Stimulated activated CD4-positive, alpha-beta T cell treated with anti-CD3 and anti-CD28 coated beads, TNF-alpha, amount 100 ng/mL, for 24 hours (primary cell): ENCODE measurements around the gene SYNPO.

ENCODE experiments used
- DNase-seq, 3 experiments: peaks; one replicate each; pipeline ENCODE4 v3.0.0-alpha.2; 2020; ENCODE audit warnings: low read depth in 3 of 3

The SYNPO gene

GRCh38 chr5:150607105-150607504 lies 33.4 kb upstream of the SYNPO start:
- no peak for DNase-seq

DNA sequence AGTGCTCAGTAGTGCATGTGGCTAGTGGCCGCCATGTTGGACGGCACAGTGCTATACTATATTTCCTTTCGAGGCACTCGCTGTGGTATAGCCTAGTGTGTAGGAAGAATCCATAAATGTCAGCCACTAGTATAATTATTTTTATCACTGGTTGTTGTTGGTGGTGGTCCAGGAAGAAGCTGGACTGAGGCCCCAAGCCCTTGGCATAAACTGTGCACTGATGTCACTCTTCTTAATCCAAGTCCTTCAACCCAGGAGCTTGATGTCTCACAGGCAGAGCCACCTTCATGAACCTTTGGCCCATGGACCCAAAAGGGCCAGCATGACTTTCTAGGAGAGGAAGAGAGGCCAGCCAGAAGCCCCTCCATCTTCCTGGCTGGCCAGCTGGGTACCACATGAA lies 32.5 kb upstream of the SYNPO start:
- DNase-seq, result no peak

- no peak for DNase-seq
These were observed 31.5 kb upstream of the SYNPO start for GRCh38 chr5:150608991-150609390.

DNA sequence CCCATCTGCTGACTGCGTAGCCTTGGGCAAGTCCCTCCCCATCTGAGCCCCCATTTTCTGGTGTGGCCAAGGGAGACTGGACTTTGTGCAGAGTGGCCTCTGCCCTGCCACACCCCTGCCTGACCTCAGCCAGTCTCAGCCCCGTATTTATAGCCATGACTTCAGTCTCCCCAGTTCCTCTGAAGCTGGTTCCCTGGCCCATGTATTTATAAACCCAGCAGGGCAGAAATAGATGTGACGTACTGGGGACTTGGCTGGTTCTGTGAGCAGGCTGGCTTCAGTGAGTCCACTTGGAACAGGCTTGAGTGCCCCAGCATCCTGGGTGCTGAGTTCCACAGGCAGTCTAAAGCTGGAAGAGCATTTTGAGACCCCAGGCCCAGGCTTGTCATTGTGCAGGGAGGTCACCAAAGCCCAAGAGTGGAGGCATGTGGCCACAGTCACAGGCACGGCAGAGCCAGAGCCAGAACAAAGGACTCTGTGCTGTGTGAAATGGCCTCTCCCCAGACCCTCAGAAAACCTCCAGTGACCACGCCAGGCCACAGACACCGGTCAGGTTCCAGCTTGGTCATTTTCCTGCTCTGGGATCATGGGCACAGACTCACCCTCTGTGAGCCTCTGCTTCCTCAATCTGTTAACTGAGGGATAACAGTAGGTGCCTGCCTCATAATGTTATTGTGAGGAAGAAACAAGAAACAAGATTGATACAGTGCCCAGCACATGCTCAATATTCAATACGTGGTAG lies 30.4 kb upstream of the SYNPO start:
- no peak for DNase-seq

GRCh38 chr5:150611026-150611425 lies 29.4 kb upstream of the SYNPO start:
- no peak for DNase-seq

GRCh38 chr5:150612405-150612804 lies 28.1 kb upstream of the SYNPO start:
- DNase-seq, result no peak

- no peak for DNase-seq
These were observed 27.4 kb upstream of the SYNPO start for GRCh38 chr5:150612905-150613670.

DNA sequence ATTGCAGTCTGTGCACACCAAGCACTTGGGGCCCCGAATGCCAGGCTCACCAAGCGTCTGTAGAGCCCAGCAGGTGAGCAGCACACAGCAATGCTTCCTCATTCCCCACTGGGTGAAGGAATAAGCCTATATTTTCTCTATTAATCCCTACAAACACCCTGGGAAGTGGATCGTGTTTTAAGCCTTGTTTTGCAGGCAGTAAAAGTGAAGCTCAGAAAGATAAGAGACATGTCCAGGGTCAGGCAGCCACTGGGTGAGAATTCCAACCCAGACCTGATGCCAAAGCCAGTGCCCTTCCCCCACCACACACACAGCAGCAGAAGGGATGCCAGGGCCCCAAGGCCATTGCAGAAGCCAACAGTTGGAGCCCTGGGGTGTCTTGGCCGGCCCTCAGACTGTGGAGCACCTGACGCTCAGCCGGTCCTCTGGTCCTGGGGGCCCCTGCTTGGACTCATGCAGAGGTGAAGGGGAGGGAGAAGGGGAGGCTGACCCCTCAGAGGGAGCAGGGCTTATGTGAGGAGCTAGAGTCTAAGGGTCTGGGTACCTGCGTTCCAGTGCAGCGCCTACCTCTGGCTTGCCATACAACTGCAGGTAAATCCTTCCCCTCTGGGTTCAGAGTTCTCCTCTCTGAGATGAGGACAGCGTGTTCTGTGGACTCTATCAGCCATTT lies 26.3 kb upstream of the SYNPO start:
- no peak for DNase-seq

DNA sequence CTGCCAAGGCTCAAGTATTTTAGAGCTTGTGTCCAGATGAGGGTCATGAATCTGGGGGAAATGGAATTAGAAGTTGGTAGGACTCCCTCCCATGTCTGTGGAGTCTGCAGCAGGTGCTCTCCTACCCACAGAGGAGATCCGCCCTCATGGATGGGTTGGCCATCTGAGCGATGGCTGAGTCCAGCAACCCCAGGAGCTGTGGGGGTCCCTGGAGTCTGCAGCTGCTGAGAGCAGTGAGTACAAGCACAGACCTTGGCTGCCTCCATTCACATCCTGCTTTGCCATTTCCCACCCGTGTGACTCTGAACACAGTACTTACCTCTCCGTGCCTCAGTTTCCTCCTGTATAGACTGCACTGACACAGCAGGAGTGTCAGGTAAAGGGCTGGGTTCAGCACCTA lies 25.8 kb upstream of the SYNPO start:
- DNase-seq, result no peak

- DNase-seq, result no peak
These were observed 25.2 kb upstream of the SYNPO start for GRCh38 chr5:150615141-150615699.

- DNase-seq, result no peak
These were observed 24.4 kb upstream of the SYNPO start for GRCh38 chr5:150616024-150616470.

- no peak for DNase-seq
These were observed 24.0 kb upstream of the SYNPO start for GRCh38 chr5:150616506-150616905.

- no peak for DNase-seq
These were observed 22.3 kb upstream of the SYNPO start for GRCh38 chr5:150618163-150618562.

DNA sequence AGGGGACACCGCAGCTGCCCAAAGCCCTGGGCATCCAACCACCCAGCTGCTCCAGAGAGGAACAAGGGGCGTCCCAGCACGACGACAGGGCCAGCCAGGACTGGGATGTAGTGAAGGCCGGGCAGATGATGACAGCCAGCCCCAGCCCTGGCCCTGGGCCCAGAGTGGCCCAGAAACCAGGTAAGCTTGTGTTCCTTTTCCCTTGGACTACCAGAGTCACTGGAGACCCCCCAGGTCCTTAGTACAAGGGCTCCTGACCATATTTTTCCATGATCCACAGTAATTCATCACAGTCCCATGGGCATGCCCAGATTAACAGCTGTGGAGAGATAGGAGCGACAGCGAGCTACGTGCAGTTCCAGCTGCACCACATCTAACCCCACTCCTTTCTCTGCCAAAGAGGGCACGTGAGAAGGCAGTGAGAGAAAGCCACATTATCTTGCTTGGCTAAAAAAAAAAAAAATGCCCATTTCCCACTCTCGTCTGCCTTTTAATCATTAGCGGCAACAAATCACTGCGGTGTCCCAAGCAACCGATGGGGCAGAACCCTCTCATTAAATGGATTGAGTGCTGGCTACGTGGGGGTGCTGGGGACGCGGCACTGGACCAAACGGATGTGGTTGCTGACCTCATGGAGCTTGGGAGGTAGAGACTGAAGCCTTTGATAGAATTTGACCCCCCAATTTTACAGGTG lies 21.7 kb upstream of the SYNPO start:
- DNase-seq, result no peak

- no peak for DNase-seq
These were observed 20.9 kb upstream of the SYNPO start for GRCh38 chr5:150619359-150620230.

DNA sequence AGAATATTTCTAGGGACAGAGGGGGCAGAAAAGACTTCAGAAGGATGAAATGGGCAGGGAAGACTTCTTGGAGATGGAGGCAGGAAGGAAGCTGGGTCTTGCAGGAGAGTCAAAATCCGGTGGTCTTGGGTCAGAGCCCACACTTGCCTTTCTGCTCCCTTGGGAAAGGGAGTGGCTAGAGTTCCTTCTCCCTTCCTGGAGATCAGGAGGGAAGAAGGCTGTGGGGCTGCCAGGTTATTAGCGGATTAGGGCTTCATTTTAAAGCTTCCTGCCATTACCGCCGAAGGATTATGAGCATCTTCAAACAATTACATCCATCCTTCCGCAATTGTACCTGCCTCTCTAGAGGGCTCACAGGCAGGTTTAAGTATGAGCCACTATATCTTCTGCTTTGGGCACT lies 19.2 kb upstream of the SYNPO start:
- no peak for DNase-seq

- no peak for DNase-seq
These were observed 18.3 kb upstream of the SYNPO start for GRCh38 chr5:150622157-150622556.

GRCh38 chr5:150623152-150623877 lies 17.1 kb upstream of the SYNPO start:
- DNase-seq, result no peak

GRCh38 chr5:150623878-150624216 lies 16.6 kb upstream of the SYNPO start:
- no peak for DNase-seq
